Right atrium auricular region (tissue), 2 donors: ENCODE results near the gene PAX8. TPM values are rescaled to one million over a fixed set of nuclear protein-coding genes. Genes with fewer than 3 reads are reported as not detected.

Source experiments
- DNase-seq: peaks from one replicate; pipeline ENCODE4 v3.0.0-alpha.2; 2019; ENCODE audit warnings: low spot score
- H3K27ac ChIP-seq, 2 donors: fragments of 200-600 bp; sonication (generic); 1 replicate in 1 of 2; 2 replicates in 1 of 2; pipeline ENCODE4 v1.5.1; 2016 to 2019
- H3K27me3 ChIP-seq, 2 donors: fragments of 200-600 bp; sonication (generic); one replicate each; pipeline versions ENCODE4 v1.5.1 to v1.6.0; 2017 to 2019
- H3K36me3 ChIP-seq: fragments of 200-600 bp; sonication (generic); one replicate; pipeline ENCODE4 v1.5.1; 2016
- H3K4me1 ChIP-seq, 2 donors: fragments of 200-600 bp; sonication (generic); one replicate each; pipeline versions ENCODE4 v1.5.1 to v1.6.0; 2017 to 2019
- H3K4me3 ChIP-seq, 2 donors: fragments of 200-600 bp; sonication (generic); 1 replicate in 1 of 2; 2 replicates in 1 of 2; pipeline ENCODE4 v1.5.1; 2017 to 2019; ENCODE audit warnings: mild to moderate bottlenecking in 1 of 2, moderate library complexity in 1 of 2
- H3K9me3 ChIP-seq, 2 donors: fragments of 200-600 bp; sonication (generic); one replicate each; pipeline ENCODE4 v1.5.1; 2019
- total RNA-seq, 2 donors: library from RNA; depleted of rRNA; stranded (reverse); fragments of >200 nt; gene quantifications; one replicate each; pipeline ENCODE4 v1.1.0, GENCODE V29; 2016
- TF ChIP-seq, protein P1 (sequence below), 2 donors: fragments of 200-600 bp; sonication (generic); IDR thresholded peaks; one replicate each; pipeline ENCODE4 v1.5.1; 2019; ENCODE audit warnings: antibody characterized with exemption in 2 of 2

The PAX8 gene
- total RNA-seq, 2 donors from 2014 or later: 0.37 to 1.2 TPM

DNA sequence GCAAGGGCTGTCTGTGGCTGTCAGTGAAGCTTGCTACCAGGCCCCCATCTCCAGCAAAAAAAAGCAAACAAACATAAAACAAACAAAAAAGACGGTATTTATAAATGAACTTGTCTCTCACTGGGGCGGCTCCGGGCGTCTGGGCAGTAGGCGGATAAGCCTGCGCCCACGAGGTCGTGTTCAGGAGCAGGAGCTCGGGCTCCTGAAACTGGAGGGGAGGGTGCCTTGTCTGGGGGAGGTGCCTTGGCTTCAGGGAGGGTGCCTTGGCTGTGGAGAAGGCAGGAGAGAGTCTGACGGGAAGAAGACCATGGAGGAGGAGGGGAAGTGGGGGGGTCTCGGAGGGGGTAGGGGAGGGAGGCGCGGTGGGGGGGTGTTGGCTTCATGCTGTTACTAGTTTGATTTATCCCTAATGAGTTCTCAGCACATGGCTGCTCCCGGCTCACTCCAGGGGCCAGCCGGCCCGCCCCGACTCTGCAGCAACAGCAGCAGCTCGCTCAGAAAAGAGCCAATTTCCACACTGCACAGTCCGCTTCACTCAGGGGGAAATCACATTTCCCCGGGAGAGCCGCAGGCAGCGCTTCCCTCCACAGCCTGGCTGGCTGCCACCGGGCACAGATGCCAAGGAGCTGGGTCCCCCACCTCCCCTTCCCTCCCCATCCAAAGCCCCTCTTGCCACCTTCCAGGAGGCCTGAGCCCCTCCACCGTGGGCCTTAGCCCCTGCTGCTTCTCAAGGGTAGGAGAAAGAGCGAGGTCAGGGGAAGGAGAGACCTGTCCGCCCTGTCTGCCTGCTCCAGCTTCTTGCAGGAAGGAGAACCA is 66.3 kb downstream of the PAX8 start:
- Histone ChIP-seq H3K9me3 (no peaks in the 10 kb centered on the region), H3K4me3 (no peak overlapping the region), H3K27ac (peak overlapping the region; percentile 69 to 75), H3K27me3 (no peaks in the 10 kb centered on the region), H3K36me3 (no peaks in the 10 kb centered on the region), H3K4me1 (peaks cover 0 to 41% of the 10 kb centered on the region in 2 donors)
- peak; percentile 78 for DNase-seq
- TF ChIP-seq, protein P1, sequence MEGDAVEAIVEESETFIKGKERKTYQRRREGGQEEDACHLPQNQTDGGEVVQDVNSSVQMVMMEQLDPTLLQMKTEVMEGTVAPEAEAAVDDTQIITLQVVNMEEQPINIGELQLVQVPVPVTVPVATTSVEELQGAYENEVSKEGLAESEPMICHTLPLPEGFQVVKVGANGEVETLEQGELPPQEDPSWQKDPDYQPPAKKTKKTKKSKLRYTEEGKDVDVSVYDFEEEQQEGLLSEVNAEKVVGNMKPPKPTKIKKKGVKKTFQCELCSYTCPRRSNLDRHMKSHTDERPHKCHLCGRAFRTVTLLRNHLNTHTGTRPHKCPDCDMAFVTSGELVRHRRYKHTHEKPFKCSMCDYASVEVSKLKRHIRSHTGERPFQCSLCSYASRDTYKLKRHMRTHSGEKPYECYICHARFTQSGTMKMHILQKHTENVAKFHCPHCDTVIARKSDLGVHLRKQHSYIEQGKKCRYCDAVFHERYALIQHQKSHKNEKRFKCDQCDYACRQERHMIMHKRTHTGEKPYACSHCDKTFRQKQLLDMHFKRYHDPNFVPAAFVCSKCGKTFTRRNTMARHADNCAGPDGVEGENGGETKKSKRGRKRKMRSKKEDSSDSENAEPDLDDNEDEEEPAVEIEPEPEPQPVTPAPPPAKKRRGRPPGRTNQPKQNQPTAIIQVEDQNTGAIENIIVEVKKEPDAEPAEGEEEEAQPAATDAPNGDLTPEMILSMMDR (IDR thresholded peaks at IDR 0.05): no peak

DNA sequence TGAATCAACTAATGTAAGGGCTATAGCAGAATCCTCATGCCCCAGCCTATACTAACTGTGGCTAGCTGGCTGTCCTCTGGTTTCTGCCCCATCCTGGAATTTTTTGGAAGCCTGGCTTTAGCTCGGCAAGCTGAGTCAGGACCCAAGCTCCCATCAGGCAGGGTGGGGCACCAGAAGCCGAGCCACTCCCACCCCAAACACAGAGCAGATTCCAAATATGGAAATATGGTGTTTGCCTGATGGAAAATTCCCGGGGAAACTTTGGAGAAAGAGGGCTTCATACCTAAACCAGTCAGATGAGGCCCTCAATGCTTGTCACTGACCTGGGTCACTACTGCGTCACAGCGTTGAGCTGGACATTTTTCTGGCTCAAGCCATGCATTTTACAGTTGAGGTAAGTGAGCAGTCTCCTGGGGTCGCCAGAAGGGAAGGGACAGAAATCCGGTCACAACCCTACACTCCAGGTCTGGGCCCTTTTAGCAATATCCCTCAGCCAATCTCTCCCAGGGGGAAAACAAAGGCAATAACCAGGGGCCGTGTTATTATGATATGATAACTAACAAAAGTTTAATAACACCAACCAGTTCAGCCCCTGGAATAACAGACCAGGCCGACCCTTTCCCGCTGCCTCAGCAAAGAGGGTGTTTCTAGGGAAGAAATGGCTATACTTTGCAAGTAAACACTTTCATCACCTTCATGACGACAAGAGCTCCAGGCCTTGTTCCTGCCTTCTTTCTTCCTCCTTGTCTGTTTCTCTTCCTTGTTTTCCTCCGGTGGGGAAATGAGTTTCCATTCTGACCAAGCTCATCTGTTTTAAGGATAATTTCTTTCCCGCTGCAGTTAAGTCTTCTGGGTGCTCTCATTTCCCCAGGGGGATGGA is 67.3 kb downstream of the PAX8 start:
- Histone ChIP-seq H3K4me3 (no peak overlapping the region), H3K27ac (peak overlapping the region; percentile 69 to 75), H3K36me3 (no peaks in the 10 kb centered on the region), H3K4me1 (peaks cover 0 to 31% of the 10 kb centered on the region in 2 donors), H3K27me3 (no peaks in the 10 kb centered on the region), H3K9me3 (no peaks in the 10 kb centered on the region)
- TF ChIP-seq, protein P1 (IDR thresholded peaks at IDR 0.05): no peak
- peak; percentile 83 for DNase-seq

DNA sequence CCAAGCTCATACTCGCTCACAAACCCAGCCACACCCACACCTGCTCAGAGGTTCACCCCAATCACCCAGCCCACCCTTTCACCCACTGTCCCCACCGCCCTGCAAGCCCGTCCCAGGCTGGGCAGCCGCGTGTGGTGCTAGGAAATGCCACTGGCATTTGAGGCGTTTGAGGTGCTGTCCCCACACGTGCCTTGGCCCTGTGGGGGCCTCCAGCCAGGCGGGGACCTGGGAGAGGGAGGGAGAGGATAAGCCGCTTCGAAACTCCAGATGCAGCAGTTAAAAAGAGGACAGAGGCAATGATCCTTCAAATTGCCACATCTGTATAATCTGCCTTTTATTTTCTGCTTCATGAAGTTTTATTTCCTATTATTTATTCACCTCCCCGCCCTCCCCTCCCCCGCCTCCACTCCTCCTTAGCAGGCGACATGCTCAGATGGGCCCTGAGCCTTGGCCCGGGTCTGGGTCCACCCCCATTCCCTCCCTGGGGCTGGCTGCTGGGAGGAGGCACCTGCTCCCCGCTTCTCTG is 69.0 kb downstream of the PAX8 start:
- H3K27me3 ChIP-seq: no peaks in the 10 kb centered on the region
- TF ChIP-seq, protein P1 (IDR thresholded peaks at IDR 0.05): no peak
- H3K9me3 ChIP-seq: no peaks in the 10 kb centered on the region
- no peak for DNase-seq
- no peak overlapping the region for H3K4me3 ChIP-seq
- no peak overlapping the region for H3K27ac ChIP-seq
- peaks cover 0 to 27% of the 10 kb centered on the region in 2 donors for H3K4me1 ChIP-seq
- no peaks in the 10 kb centered on the region for H3K36me3 ChIP-seq

DNA sequence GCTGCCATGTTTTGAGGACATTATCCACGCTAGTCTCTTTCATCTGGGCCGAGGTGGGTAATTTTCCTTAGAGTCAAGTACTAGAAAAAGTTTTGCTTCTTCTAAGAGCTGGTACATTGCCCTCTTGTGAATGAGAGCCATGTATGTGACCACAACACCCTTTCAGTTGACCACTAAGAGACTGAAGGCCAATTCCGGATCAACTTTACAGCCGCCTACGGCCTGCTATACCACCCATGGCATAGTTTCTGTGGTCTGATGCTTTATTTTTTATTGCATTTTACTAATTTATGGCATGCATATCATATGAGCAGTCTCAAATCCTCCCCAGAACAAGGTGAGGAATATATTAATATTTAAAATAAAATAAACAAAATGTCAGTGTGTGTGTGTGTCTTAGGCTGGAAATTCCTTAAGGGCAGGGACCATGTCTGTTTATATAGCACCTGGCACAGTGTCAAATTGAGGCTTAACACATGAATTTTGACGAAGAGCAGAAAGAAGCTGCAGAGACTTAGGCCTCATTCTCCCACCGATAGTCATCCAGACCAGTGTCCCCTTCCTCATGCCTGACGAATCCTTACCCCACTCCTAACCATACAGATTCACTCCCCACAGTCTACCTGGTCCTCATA is 69.6 kb downstream of the PAX8 start:
- peaks cover 0 to 27% of the 10 kb centered on the region in 2 donors for H3K4me1 ChIP-seq
- DNase-seq: no peak
- no peaks in the 10 kb centered on the region for H3K27me3 ChIP-seq
- no peaks in the 10 kb centered on the region for H3K9me3 ChIP-seq
- TF ChIP-seq, protein P1 (IDR thresholded peaks at IDR 0.05): no peak
- H3K4me3 ChIP-seq: no peak overlapping the region
- no peak overlapping the region for H3K27ac ChIP-seq
- no peaks in the 10 kb centered on the region for H3K36me3 ChIP-seq

DNA sequence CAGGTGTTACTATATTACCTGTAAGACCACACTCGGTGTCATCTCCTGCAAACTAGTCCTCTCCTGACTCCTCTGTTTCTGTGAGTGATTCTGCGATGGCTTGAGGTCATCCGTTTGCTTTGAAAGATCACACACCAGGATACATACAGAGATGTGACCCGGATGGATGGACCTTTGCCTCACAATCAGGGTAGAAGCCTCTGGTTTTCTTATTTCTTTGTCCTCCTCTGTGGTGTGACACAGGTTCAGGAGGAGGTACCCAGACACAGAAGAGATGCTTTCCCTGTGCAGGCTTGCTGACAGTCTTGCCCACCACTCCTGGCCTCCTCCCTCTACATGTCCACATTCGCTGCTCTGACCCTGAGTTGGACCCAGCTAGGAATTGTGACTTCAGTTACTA is 70.3 kb downstream of the PAX8 start:
- H3K27me3 ChIP-seq: no peaks in the 10 kb centered on the region
- H3K4me1 ChIP-seq: peaks cover 0 to 27% of the 10 kb centered on the region in 2 donors
- H3K4me3 ChIP-seq: no peak overlapping the region
- no peaks in the 10 kb centered on the region for H3K36me3 ChIP-seq
- no peak overlapping the region for H3K27ac ChIP-seq
- no peak for DNase-seq
- no peaks in the 10 kb centered on the region for H3K9me3 ChIP-seq
- TF ChIP-seq, protein P1 (IDR thresholded peaks at IDR 0.05): no peak
